Glomerular endothelial cell (primary cell): Measurements from ENCODE around the gene MIOX. TPM values are rescaled to one million over a fixed set of nuclear protein-coding genes. Genes with fewer than 3 reads are reported as not detected.
"Not testable (repeated sequence)": the region's sequence is repeated elsewhere in the genome, so short reads cannot be mapped to it uniquely, and the experiment has no call there.

Source experiments
- DNase-seq: peaks from one replicate; pipeline ENCODE4 v3.0.0-alpha.2; 2011; ENCODE audit warnings: low read depth, low spot score; ENCODE audit errors: extremely low read depth
- total RNA-seq: library from RNA; depleted of rRNA; stranded (reverse); fragments of >200 nt; gene quantifications from 2 replicates; pipeline ENCODE4 v1.2.3, GENCODE V29; 2015

MIOX gene
- total RNA-seq, 1 donor from 2014 or later, result not detected

DNA sequence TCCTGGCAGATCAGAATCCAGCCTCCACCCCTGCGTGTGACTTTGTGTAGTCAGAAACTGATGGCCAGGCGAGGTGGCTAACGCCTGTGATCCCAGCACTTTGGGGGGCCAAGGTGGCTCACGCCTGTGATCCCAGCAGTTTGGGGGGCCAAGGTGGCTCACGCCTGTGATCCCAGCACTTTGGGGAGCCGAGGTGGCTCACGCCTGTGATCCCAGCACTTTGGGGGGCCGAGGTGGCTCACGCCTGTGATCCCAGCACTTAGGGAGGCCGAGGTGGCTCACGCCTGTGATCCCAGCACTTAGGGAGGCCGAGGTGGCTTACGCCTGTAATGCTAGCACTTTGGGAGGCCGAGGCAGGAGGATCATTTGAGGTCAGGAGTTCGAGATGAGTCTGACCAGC is 26.5 kb downstream of the MIOX start:
- DNase-seq, result no peak

DNA sequence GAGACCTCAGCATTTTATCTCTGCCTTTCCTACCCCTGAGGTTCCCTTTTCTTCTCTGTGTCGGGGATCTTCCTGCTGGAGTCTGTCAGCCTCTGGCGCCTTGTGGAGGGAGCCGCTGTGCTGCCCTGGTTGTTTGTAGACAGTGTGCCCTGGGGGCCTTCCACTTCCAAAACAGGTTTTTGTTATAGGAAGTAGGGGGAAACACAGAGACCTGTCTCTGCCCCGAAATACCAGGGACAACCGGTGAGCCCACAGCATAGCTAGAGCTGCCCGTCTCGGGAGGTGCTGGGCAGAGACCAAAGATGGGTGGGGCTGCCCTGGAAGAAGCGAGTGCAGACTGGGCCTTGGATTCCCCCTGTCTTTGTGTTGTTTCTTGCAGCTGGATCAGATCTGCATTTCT is 29.4 kb downstream of the MIOX start:
- DNase-seq, result no peak

DNA sequence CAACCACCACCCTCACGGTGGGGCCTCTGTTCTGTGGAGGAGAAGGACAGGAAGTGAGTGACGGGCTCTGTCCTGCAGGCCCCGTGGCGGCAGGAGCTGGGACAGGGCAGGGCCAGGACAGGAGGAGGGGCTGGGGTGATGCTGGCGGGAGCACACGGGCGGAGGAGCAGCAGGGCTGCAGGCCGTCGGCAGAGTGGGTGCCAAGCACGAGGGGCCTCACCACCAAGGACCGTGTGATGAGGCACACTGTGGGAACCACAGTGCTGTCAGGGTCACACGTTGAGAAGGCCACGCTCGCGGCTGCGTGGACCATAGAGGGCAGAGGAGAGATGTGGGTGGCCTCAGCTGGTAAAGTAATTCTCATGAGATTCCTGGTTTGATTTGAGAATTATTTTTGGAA is 30.2 kb downstream of the MIOX start:
- DNase-seq, result no peak

DNA sequence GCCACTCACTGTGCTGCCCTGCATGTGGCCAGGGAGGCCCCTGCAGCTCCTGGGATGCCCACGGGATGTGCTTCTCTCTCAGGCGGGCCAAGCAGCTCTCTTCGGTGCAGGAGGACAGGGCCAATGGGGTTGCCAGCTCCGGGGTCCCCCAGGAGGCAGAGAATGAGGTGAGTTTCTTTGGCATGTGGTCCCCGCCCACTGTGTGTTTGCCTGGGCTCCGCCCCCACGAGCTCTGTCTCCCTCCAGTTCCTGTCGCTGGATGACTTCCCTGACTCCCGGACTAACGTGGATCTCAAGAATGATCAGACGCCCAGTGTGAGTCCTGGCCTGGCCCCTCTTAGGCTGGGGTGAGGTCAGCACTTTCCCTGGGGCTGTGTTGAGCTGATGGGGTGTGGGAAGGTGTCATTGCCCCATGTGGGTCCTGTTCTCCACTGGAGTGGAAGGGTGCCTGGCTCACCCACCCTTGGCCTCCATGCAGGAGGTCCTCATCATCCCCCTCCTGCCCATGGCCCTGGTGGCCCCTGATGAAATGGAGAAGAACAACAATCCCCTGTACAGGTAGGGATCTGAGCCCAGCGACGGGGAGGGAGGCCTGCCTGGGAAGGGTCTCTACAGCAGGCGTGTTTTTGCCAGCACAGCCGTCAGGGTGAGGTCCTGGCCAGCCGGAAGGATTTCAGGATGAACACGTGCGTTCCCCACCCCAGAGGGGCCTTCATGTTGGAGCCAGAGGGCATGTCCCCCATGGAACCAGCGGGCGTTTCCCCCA is 31.0 kb downstream of the MIOX start:
- no peak for DNase-seq

DNA sequence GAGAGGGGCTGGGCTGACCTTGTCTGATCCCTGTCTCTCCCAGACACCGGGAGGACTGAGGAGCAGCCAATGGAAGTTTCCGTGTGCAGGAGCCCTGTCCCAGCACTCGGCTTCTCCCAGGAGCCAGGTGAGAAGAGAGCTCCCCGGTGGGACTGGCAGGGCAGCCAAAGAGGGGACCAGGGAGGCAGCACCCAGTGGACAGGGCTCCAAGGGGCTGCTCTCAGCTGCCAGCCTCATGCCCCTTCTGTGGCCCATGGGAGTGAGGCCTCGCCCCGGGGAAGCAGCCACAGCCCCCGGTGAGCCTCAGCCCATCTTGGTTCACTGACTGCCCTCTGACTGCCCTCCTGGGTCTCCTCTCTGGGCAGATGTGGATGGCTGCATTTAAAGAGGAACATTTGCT is 31.9 kb downstream of the MIOX start:
- DNase-seq, result no peak

DNA sequence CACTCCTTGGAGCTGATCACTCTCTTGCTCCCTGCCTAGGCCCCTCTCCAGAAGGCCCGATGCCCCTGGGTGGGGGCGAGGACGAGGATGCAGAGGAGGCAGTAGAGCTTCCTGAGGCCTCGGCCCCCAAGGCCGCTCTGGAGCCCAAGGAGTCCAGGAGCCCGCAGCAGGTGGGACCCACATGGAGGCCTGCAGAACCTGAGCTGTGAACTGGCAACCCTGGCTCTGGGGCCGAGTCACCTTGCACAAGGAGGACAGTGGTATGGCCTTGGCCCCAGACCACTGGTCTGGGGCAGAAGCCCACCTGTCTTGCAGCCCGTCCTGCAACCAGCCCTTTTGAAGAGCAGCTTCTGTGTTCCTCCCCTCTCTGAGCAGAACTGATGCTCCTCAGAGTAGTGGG is 32.5 kb downstream of the MIOX start:
- no peak for DNase-seq

DNA sequence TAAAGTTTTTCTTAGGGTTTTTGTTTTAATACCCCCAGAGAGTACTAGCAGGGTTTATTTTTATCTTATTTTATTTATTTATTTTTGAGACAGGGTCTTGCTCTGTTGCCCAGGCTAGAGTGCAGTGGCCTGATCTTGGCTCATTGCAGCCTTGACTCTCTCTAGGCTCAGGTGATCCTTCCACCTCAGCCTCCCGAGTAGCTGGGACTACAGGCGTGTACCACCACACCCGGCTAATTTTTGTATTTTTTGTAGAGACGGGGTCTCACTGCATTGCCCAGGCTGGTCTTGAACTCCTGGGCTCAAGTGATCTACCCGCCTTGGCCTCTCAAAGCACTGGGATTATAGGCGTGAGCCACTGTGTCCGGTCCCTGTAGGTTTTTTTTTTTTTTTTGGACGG is 33.5 kb downstream of the MIOX start:
- DNase-seq, result not testable (repeated sequence)

DNA sequence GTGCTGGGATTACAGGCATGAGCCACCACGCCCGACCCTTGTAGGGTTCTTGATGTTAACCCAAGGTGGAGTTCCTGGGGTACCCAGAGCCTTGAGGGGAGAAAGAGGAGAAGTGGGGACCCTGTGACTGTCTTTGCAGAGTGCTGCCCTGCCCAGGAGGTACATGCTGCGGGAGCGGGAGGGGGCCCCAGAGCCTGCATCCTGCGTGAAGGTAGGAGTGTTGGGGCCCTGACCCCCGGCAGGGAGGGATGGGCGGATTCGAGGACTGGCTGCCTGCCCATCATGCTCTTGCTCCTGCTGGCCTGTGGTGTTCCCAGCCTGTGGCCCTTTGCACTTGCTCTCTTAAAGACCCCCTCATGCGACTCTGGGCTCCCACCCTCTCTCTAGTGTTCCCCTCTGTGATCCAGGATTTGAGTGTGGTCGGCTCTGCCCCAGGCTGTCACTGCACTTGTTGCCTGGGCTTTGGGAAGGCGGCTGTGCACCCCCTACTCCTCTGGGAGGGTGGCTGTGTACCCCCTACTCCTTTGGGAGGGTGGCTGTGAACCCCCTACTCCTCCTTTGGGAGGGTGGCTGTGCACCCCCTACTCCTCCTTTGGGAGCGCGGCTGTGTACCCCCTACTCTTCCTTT is 34.3 kb downstream of the MIOX start:
- no peak for DNase-seq

DNA sequence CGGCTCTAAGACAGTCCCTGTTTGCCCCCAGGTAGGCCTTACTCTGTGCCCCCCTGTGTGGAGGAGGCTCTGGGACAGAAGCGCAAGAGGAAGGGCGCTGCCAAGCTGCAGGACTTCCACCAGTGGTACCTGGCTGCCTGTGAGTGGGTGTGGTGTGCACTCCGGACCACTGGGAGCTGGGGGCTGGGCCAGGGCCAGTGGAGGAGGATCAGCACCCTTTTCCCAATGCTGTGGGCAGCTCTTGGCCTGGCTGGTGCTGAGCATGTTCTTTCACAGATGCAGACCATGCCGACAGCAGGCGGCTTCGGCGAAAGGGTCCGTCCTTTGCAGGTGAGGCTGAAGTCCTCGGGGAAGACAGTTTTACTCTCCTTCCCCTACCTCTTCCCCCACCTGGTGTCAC is 35.1 kb downstream of the MIOX start:
- no peak for DNase-seq

DNA sequence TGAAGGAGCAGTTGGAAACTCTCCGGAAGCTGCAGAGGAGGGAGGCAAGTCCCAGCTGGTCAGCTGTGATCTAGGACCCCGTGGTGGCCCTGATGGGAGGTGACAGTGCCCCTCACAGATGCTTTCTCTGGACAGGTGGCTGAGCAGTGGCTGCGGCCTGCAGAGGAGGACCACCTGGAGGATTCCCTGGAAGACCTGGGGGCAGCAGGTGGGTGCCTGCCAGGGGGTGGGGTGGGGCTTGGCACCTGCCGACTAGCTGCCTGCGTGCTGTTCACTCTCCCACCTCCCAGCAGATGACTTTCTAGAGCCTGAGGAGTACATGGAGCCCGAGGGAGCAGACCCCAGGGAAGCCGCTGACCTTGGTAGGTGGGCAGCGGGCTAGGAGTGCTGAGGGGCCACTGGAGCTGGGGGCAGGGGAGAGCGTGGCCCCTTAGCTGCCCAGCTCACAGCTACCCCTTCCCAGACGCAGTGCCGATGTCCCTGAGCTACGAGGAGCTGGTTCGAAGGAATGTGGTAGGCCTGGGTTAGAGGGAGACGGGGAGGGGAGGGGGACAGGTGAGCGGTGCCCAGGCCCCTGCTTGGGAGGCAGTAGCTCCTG is 35.6 kb downstream of the MIOX start:
- DNase-seq, result no peak

DNA sequence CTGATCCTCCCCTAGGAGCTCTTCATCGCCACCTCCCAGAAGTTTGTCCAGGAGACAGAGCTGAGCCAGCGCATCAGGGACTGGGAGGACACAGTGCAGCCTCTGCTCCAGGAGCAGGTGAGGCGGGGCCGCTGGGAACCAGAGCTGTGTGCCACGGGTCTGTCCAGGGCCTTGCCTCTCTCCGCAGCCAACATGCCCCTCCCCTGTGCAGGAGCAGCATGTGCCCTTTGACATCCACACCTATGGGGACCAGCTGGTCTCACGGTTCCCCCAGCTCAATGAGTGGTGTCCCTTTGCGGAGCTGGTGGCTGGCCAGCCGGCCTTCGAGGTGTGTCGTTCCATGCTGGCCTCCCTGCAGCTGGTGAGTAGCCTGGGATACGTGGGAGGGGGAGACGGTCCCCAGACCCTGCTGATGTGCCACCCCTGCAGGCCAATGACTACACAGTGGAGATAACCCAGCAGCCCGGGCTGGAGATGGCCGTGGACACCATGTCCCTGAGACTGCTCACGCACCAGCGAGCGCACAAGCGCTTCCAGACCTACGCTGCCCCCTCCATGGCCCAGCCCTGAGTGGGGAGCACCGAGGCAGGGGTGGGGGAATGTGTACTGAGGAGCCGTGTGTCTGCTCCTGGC is 36.3 kb downstream of the MIOX start:
- no peak for DNase-seq

DNA sequence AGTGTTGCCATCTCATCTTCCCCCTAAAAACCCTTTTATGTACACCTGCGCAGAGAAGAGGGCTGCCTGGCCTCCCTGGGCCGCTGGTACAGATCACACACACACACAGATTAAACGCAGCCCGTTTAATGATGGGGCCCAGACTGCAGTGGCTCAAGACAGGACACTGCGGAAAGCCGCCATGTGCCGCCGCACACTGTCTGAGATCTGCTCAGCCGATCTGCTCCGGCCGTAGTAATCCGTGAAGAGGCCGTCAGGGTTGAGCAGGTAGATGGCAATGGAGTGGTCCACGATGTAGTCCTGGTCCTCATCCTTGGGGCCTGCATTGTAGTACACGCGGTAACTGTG is 36.8 kb downstream of the MIOX start:
- DNase-seq, result no peak

DNA sequence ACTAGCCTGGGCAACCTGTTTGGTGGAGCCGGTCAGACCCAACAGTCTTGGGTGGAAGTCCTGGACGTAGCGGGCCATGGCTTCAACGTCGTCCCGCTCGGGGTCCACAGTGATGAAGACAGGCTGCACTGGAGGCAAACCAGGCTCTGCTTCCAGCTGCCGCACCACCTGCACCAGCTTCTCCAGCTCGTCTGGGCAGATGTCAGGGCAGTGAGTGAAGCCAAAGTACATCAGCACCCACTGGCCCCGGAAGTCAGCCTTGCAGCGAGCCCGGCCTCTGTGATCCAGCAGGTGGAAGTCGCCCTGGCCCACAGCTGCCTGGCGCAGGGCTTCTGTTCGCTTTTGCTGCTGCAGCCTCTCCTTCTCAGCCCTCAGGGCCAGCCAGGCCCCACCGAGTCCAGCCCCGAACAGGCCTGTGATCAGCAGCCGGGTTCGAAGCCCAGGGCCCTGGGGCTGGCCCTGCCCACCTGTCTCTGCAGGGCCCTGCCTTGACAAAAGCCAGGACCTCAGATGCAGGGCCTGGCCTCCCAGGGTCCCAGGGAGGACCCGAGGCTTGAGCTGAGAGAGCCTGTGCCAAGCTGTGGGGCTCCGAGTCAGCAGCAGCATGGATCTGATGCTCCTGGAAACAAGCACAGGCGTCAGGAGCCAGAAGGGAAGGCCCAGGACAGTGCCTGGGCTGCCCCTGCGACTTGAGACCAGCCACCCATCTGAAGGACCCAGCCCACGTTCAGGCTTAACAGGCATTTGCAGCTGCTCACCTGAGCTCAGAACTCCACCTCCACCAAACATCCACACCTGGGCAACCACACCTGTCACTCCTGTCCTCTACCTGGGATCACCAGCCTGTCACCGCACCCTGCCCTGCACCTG is 37.4 kb downstream of the MIOX start:
- no peak for DNase-seq

DNA sequence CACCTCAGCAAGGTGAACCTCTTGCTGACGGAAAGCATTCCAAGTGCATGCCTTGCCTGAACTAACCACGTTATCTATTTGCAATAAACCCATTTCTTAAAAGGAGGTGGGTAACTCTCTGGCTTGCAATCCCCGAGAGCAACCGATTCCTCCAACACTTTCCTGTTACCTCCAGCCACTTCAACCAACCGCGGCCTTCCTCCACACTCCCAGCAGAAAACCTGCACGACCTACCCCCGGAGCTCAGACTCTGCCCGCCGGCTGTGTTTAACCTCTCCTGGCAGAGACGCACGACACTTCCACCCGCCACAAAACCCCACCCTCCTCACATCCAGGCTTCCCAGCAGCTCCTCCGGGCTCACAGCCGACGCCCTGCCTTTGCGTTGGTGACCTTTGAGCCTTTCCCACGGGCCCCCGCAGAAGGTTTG is 38.0 kb downstream of the MIOX start:
- DNase-seq, result no peak

DNA sequence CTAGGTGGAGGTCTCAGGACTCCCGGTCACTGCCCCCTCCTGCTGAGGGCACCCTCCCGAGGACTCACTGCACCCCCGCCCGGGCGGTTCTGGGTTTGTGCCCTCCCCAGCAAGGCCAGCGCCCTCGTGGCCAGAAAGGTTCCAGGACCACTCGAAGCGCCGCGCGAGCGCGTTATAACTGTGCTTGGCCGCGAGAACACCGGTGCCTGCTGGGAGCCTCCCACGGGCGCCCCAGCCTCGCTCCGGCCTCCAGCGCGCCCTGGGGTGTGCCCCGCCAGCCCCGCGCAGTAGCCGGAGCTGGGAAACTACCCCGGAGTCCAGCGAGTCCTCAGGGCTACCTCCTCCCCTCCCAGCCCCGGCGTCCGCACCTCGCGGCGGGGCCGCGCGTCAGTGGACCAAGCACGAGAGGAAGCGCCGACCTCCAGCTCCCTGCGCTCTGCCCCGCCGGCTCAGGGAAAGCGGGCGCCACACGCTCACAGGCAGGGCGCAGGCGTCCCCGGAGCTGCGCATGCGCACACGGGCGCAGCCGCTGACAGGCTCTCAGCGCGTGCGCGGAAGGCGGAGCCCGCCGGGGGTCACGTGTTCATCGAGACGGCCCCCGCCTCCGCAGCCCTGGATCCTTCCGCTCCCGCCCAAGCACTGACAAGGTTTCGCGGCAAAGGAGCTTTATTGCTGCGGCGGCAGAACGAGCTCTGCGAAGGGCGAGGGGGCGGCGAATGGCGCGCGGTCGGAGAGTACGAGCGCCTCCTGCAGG is 38.6 kb downstream of the MIOX start, which contains the start of gene SCO2:
Gene SCO2 (minus strand): TSS at position 495 of the 754 bp plus-strand sequence. CDS start 1,187 bp downstream, outside the sequence.
- DNase-seq, result no peak

DNA sequence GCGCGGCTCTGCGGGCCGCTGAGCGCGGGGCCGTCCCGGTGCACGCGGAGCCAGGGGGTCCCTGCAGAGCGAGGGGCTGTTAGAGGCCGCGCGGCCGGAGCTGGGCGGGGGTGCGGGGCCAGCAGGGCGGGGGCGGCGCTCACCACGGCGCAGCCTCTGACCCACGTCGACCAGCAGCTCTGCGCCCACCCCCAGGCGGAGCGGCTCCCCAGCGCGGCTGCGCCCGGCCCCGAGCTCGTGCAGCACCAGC is 39.1 kb downstream of the MIOX start:
- no peak for DNase-seq

DNA sequence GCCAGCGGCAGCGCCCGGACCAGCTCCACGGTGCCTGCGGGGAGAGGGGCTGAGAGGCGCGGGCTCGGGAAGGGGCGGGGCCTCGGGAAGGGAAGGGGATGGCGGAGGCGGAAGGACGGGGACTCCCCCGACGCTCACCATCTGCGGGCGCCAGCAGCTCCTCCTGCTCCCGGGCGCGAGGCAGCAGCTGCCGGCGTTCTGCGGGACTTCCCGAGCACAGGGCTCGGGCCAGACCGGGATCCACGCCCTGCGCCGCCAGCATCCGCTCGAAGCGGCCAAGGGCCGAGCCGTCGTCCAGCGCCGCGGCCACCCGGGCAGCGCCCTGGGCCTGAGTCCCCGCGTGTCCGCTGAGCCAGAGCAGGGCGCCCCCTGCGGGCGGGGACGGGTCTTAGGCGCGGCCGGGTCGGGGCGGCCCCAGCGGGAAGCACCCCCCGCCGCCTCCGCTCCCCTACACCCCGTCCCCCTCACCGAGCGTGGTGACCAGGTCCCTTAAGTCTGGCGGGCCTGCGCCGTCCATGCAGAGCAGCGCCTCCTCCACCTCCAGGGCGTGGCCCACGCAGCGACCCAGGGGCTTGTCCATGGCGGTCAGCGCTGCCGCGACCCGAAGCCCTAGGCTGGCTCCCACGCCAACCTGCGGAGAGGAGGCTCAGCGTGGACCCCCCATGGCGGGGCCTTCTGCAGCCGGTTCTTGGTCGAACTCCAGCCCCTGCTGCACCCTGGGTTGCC is 39.6 kb downstream of the MIOX start:
- no peak for DNase-seq

DNA sequence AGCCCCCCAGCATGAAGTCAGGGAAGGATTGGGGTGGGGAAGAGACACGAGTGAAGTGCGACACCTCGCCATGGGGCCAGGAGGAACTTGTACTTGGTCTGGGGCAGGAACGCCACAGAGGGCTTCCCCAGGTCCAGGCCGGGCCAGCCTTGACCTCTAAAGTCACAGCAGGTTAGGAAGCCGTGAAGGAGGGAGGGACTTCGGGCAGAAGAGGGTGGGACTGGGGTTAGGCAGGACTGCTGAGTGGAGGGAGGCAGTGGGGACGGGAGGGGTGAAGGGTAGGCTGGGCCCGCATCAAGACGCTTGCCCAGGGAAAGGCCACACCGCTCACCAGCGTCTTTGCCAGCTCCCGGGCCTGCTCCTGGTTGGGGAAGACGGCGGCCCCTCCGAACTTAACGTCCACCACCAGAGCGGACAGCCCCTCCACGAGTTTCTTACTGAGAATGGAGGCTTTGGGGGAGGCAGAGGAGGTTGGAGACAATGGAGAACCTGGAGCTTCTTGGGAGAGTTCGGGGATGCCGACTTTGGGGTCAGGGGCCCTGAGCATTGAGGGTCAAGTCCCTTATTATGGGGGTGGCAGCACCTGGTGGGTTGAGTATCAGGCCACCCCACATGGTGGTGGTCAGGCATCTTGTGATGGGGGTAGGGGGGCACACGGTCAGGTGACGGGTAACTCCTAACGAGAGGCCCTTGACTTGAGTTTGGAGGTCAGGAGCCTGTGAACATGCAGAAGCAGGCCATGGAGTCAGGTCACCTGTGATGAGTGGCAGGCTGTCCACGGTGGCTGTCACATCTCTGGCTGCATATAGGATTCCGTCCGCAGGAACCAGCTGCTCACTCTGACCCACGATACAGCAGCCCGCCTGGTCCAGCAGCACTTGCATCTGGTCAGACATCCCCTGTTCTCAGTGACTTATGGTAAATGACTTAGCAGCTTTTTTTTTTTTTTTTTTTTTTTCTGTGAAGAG is 40.5 kb downstream of the MIOX start:
- no peak for DNase-seq
